ENCODE results near the gene MORC3.
A peak's percentile ranks its signal among the peaks of the same experiment; 100 is the strongest.
"Not testable (repeated sequence)": the region's sequence is repeated elsewhere in the genome, so short reads cannot be mapped to it uniquely, and the experiment has no call there.

MORC3 gene

DNA sequence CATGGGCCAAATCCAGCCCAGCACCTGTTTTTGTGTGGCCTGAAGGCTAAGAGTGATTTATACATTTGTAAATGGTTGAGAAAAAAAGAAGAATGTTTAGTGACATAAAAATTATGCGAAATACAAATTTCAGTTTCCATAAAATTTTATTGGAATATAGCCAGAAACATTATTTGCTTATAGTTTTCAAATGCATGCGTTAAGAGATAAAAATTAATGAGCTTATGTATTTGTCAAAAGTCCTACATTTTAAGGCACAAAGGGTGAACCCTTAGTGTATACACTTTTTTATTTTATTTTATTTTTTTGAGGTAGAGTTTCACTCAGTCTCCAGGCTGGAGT lies 2.1 kb downstream of the MORC3 start:
- DNase-seq = no peak

DNA sequence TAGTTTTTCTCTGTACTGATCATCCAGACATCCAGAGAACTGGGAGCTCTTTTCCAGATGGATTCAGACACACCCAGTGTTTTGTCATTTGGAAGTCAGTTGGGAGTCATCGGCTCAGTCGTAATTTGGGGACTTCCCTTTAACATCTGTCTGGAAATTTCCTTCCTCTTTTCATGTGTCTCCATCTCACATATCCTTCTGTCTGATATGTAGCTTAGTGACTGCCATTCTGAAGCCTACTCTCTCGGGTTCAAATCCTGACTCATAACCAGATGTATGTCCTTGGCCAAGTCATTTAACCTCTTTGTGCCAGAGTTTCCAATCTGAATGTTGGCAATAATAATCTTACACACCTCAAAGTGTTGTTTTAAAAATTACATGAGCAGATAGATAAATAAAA lies 3.0 kb downstream of the MORC3 start:
- DNase-seq = no peak

DNA sequence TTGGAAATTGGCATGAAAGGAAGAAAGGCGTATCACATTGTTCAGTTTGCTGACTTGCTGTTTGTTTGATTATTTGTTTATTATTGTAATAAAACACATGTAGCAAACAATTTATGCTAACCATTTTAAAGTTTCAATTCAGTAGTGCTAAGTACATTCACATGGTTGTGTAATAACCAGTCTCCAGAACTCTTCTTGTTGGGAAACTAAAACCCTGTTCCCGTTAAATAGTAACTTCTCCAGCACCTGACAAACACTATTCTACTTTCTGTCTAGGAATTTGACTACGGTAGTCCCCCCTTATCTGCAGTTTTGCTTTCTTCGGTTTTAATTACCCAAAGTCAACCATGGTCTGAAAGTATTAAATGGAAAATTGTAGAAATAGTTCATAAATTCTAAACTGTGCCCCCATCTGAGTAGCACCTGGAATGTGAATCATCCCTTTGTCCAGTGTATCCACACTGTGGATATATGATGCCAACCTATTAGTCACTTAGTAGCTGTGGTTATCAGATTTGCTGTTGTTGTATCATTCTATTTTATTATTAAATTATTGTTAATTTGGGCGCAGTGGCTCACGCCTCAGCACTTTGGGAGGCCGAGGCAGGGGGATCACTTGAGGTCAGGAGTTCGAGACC lies 5.5 kb downstream of the MORC3 start:
- no peak for DNase-seq

DNA sequence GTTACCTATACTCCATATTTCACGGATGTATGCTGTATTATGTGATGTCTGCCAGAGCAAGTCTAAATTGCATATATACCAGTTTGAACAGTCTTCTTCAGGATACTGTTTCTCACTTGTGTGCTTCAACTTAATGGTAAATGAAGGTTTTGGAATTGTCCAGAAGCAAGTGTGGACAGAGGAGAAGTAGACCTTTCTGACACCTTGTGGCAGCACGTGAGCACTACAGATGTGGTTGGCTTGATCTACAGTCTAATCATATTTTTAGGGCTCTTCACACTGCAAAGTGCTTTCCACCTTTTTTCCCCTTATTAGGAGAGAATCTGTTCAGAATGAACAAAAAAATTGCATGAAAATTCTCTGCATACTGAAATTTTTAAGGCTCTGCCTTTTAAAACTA lies 10.9 kb downstream of the MORC3 start:
- DNase-seq = peak in 1 of 4 experiments; percentile 4

DNA sequence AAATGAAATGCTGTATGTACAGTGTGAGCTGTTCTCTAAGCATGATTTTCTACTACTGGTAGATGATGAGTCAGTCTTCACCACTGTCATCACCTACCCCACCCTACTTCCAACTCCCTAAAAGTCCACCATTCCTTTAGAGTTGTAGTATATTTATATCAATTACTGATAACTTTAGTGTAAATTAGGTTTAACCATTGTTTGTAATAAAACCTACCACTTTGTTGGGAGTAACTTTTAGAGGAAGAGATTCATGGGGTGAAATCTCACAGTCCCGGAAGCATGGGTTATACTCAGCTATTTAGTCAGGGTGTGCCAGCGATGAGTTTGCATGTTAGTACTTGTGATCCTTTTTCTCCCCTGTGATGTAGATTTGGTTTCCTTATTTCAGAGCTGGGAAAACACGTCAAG lies 17.1 kb downstream of the MORC3 start:
- DNase-seq = no peak

DNA sequence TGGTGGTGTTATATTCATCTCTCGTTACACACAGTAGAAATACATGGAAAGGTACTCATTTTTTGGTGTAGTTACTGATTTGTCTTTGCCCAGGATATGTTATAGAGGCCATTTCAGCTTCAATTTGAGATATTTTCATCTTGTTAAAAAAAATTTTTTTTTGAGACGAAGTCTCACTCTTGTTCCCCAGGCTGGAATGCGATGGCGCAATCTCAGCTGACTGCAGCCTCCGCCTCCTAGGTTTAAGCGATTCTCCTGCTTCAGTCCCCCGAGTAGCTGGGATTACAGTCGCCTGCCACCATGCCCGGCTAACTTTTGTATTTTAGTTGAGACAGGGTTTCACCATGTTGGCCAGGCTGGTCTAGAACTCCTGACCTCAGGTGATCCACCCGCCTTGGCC lies 19.0 kb downstream of the MORC3 start:
- no peak for DNase-seq

DNA sequence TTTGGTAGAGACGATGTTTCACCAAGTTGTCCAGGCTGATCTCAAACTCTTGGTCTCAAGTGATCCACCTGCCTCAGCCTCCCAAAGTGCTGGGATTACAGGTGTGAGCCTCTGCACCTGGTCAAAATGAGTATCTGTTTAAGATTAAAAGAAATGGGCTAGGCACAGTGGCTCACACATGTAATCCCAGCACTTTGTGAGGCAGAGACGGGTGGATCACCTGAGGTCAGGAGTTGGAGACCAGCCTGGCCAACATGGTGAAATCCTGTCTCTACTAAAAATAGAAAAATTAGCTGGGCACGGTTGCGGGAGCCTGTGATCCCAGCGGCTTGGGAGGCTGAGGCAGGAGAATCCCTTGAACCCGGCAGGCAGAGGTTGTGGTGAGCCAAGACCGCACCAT lies 22.6 kb downstream of the MORC3 start:
- DNase-seq = not testable (repeated sequence)

DNA sequence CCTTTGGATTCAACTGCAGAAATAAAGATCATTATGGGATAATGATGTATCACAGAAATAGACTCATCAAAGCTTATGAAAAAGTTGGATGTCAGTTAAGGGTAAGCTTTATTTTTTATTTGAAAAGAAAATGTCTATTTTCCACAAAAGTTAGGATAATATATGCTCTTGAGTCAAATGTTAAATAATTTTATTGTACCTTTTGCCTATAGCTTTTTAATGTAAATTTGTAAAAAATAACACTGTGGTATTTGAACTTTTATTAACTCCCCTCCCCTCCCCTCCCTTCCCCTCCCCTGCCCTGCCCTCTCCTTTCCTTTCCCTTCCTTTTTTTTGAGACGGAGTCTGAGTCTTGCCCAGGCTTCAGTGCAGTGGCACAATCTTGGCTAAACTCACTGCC lies 24.9 kb downstream of the MORC3 start:
- DNase-seq = no peak

DNA sequence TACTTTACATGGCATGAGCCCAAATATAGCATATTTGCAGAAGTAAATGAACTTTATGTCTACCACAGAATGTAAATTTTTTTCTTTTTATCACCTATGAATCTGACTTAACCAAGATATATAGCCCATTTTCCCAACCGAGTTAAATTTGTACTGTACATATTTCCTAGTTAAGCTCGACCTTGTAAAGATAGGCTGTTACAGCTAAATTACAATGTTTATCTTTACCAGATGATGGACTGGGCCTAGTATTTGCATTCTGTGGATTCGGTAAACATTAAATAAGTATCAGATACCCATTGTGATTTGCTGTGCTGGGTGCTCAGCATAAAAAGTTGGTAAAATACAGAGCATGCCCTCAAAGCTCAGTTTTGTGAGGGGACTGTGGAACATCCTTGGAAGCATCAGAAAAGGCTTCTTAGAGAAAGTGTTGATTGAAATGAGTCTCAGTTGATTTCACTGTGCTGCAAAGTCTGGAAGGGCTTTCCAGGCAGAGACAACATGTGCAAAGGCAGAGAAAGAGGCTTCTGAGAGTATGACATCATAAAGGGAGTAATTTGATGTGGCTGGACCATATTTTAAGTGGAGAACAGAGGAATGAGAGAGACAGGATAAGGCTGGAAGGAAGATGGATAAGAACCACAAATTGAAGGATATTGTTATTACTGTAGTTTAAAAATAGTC lies 27.4 kb downstream of the MORC3 start:
- DNase-seq = no peak

DNA sequence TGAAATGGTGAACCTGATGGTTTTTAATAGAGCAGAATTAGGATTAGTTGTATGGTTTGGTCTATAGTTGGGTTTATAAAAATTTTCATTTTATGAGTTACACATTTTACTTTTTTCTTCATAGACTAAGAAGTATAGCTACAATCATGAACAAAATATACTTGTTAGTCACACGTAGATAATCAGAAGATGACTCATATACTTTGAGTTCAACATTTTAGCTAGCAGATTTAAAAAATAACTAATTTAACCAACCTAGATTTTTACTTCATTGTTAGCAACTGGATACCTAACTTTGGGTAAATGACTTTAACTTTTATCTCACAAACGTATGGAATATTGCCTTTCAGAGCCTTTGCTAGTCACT lies 27.9 kb downstream of the MORC3 start:
- no peak for DNase-seq

DNA sequence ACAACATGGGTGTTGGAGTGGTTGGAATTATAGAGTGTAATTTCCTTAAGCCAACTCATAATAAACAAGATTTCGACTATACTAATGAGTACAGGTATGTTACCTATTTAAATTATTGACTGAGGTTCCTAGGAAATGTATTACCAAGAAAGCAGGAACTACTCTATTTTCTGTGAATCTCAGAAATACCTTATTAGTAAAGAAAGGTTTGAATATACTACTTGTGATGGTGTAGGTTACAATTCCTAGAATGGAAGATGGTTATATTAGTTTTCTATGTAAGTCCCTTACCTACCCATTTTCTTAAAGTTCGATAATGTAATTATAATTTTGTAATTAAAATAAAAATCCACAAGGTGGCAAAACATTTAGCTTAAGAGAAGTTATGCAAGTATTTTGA lies 29.3 kb downstream of the MORC3 start:
- DNase-seq = no peak

DNA sequence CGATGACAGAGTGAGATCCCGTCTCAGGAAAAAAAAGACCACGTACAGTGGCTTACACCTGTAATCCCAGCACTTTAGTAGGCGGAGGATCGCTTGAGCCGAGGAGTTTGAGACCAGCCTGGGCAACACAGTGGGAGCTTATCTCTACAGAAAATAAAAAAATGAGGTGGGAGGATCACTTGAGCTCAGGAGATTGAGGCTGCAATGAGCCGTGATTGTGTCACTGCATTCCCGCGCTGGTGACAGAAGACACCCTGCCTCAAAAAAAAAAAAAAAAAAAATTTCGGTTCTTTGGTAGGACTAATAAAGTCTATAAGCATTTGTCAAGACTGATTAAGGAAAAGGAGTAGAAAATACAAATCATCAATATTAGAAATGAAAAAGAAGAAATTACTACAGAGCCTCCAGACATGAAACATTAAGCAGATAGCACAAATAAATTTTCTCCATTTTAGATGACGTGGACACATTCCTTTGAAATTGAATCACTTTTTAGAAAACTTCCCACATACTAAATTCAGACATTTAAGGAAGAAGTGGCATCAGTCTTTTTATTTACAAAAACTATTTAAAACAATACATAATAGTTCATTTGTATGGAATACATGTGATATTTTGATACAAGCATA lies 30.4 kb downstream of the MORC3 start:
- DNase-seq = no peak

DNA sequence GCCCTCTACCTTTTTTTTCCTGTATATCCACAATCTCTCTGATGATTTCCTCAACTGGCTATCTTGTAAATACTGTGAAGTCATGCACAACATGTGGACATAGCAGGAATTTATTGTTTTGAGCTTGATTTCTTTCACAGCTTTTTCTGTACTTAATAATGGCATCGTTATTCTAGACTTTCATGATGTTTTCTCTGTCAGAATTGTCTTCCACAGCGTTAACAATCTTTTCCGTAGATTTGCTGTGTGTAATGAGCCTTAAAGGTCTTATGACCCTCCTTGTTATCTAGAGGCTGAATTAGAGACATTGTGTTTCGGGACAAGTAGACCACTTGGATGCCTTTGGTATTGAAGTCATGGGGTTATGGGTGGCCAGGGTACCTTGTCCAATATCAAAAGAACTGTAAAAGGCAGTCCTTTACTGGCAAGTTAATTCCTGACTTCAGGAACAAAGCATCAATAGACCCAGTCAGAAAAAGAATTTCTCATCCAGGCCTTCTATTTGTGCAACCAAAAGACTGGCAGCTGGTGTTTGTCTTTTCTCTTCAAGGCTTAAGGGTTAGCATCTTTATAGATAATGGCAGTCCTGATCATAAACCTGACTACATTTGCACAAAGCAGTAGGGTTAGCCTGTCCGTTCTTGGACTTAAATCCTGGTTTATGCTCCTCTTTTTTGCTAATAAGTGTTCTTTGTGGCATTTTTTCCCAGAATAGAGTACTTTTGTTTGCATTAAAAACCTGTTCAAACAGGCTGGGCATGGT lies 35.1 kb downstream of the MORC3 start:
- DNase-seq = no peak

DNA sequence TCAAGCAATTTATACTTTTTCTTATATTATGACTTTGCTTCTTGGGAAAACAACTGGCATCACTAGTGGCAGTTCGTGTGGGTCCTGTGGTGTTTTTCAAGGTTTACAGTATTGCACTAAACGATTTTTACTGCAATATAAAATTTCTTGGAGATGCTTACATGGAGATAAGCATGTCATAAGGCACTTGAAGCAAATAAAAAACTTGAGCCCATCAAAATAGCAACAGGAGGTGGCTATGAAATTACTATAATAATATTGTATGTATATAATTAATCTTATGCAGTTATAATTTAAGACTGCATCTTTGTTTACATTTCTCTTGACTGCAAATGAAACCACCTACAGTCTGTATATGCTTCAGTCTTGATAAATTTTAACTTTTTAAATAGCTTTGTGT lies 35.9 kb downstream of the MORC3 start:
- DNase-seq = no peak

DNA sequence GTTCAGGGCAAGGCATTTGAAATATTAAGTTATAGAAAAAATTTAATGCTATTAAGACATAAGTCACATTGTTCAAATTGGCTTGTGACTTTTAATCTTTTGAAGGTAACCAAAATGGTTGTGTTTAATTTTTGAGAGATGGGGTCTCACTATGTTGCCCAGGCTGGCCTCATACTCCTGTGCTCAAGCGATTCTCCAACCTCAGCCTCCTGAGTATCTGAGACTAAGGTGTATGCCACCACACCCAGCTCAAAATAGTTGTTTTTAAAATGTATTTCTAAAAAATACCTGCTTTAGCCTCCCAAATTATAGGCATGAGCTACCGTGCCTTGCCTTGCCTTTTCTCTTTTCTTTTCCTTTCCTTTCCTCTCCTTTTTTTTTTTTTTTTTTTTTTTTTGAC lies 39.2 kb downstream of the MORC3 start:
- DNase-seq = no peak

DNA sequence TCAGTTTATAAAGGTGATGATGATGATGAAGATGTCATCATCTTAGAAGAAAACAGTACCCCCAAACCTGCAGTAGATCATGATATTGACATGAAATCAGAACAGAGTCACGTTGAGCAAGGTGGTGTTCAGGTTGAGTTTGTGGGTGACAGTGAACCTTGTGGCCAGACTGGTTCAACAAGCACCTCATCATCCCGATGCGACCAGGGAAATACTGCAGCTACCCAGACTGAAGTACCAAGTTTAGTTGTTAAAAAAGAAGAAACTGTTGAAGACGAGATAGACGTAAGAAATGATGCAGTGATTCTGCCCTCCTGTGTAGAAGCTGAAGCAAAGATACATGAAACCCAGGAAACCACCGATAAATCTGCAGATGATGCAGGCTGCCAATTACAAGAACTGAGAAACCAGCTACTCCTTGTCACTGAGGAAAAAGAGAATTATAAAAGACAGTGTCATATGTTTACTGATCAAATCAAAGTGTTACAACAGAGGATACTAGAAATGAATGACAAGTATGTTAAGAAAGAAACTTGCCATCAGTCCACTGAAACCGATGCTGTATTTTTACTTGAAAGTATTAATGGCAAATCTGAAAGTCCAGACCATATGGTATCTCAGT lies 49.2 kb downstream of the MORC3 start:
- DNase-seq = no peak

DNA sequence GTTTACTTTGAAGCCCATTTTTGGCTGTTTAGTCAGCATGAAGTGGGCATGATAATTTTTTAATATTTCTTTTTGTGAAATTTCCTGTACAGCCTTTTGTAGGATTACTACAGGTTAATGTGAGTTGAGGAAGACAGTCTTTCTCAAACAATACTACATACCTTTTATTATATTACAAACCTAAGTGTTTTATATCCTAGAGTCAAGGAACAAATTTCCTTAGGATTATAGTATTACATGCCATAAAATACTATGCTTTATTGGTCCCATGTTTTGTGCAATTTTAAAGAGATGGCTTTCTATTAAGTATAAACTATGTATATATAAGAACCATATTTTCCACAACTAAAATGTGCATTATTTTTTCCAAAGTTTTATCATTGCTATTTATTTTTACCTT lies 56.0 kb downstream of the MORC3 start:
- no peak for DNase-seq

DNA sequence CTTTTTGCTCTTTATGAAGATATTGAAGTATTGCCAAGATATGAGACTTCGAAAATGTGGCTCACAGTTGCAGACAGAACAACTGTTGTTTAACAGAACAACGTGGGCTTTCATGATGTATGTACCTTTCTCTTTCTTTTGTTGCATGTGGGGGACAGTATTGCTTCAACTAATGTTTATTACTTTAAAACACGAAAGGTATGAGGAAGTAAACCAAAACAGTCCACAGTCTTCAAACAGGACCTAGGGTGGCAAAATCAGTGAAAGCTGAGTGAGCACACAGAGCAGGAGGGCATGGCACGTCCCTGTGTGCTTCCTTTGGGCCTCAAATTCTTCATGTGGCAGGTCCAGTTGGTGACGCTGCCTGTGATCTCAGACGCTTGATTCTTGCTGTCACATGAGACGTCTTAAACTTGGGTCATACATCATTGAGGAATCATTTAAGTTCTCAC lies 57.4 kb downstream of the MORC3 start:
- no peak for DNase-seq

DNA sequence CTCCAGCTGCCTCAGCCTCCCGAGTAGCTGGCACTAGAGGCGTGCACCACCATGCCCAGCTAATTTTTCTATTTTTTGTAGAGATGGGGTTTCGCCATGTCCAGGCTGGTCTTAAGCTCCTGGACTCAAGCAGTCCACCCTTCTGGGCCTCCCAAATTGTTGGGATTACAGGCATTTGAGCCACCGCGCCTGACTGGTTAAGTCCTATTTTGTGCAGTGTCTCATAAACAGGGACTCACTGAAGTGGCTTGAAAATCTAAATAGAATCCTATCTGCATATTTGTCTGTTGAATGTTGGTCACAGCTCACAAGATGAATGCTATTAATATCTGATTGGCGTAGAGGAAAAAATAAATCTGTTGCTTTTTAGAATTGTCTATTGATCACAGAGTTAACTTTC lies 59.3 kb downstream of the MORC3 start:
- no peak for DNase-seq

DNA sequence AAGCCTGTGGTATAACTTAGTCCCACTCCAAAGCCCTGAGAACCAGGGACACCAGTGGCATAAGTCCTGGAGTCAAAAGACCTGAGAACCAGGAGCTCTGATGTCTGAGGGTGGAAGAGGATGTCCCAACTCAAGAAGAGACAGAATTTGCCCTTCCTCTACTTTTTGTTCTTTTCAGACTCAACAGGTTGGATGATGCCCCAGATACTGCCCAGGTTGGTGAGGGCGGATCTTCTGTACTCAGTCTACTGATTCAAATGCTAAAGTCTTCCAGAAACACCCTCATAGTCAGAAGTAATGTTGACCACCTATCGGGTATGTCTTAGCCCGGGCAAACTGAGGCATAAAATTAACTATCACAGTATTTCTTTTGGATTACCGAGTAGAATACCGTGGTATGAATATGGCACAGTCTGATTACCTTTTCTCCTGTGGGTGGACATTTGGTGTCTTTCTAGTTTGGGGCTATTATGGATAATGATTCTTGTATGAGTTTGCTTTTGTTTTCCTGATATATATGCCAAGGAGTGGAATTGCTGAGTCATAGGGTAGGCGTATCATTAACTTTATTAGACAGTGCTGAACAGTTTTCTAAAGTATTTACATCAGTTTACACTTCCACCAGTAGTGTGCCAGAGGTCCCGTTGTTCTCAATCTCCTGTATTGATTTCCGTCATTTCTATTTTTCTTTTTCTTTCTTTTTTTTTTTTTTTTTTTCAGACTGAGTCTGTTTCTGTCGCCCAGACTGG lies 62.0 kb downstream of the MORC3 start:
- no peak for DNase-seq

DNA sequence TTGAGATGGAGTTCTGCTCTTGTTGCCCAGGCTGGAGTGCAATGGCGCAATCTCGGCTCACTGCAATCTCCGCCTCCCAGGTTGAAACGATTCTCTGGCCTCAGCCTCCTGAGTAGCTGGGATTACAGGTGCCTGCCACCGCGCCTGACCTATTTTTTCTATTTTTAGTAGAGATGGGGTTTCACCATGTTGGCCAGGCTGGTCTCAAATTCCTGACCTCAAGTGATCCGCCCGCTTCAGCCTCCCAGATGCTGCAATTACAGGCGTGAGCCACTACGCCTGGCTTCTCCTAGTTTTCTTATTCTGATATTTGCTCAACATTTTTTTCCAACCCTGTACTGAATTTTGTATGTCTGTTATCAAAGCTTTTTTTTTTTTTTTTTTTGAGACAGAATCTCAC lies 62.7 kb downstream of the MORC3 start:
- DNase-seq = not testable (repeated sequence)

DNA sequence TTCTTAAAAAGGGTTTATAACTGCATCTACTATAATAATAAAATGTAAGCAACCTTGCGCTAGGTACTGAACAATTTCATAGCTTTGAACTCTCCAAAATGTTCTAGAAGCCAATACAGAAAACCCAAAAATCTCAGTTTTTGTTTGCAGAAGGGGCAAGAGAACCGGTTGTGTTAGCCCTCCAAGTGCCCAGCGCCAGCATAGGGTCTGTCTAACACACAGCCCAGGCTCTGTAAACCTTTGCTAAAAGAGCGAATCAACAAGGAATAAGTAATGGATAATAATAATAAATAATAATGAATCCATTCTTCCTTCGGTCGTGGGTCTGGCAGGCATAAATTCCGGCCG lies 64.9 kb downstream of the MORC3 start:
- no peak for DNase-seq

All from activated CD4-positive, CD25-positive, alpha-beta regulatory T cell (primary cell).